Esophagus squamous epithelium (tissue), 5 donors: ENCODE data around the gene NAA11. TPM values are rescaled to one million over a fixed set of nuclear protein-coding genes. Genes with fewer than 3 reads are reported as not detected.

ENCODE experiments used
- DNase-seq: peaks from one replicate; lab custom pipeline; 2025; lab: John Stamatoyannopoulos, UW
- H3K27ac ChIP-seq, 4 donors: fragments of 200-600 bp; sonication (generic); one replicate each; pipeline ENCODE4 v1.5.1; 2016 to 2019; ENCODE audit warnings: mild to moderate bottlenecking in 1 of 4
- H3K27me3 ChIP-seq, 4 donors: fragments of 200-600 bp; sonication (generic); 1 replicate in 3 of 4; 2 replicates in 1 of 4; pipeline versions ENCODE4 v1.5.1 to v1.6.0; 2017 to 2021; ENCODE audit warnings: antibody characterized with exemption in 1 of 4
- H3K36me3 ChIP-seq, 3 donors: fragments of 200-600 bp; sonication (generic); one replicate each; pipeline ENCODE4 v1.5.1; 2016 to 2019
- H3K4me1 ChIP-seq, 3 donors: fragments of 200-600 bp; sonication (generic); one replicate each; pipeline ENCODE4 v1.5.1; 2017 to 2019
- H3K4me3 ChIP-seq, 4 donors: fragments of 200-600 bp; sonication (generic); 1 replicate in 3 of 4; 2 replicates in 1 of 4; pipeline ENCODE4 v1.5.1; 2016 to 2019; ENCODE audit warnings: mild to moderate bottlenecking in 2 of 4, moderate library complexity in 1 of 4
- H3K9me3 ChIP-seq, 3 donors: fragments of 200-600 bp; sonication (generic); one replicate each; pipeline ENCODE4 v1.5.1; 2016 to 2019
- CTCF ChIP-seq, 6 experiments: fragments of 450-650 bp in 4 of 6; fragments of 200-600 bp in 2 of 6; sonication (generic) in 2 of 6; IDR thresholded peaks; one replicate each; pipeline ENCODE4 v1.5.1; 2016 to 2019; ENCODE audit warnings: antibody characterized with exemption in 6 of 6, mild to moderate bottlenecking in 4 of 6, moderate library complexity in 4 of 6
- POLR2A ChIP-seq, 4 donors: fragments of 450-650 bp; IDR thresholded peaks; one replicate each; pipeline ENCODE4 v1.6.1; 2017; ENCODE audit warnings: antibody characterized with exemption in 4 of 4, mild to moderate bottlenecking in 4 of 4, moderate library complexity in 3 of 4
- WGBS, 2 donors: methylation state at CpG; one replicate each; pipeline ENCODE4 v1.1.5; 2018; 5-methylcytosine and 5-hydroxymethylcytosine counted together
- intact Hi-C: fragments of 100-400 bp; cut with DNase I; formaldehyde crosslinking; loops from one replicate; pipeline ENCODE4 v1.15.0; 2022
- total RNA-seq, 4 donors: library from RNA; depleted of rRNA; stranded (reverse); fragments of >200 nt; gene quantifications; one replicate each; pipeline ENCODE4 v1.1.0, GENCODE V29; 2016
- donor health status: DM: yes; HTN: yes; CAD: no.

Gene NAA11
- total RNA-seq, 4 donors from 2014 or later, result not detected

GRCh38 chr4:79297479-79297878, 28.4 kb downstream of the NAA11 start:
- Histone ChIP-seq H3K36me3 (no peaks in the 10 kb centered on the region), H3K4me3 (no peak overlapping the region), H3K9me3 (no peaks in the 10 kb centered on the region), H3K27ac (no peak overlapping the region), H3K4me1 (peaks cover 0 to 12% (median 0%) of the 10 kb centered on the region in 3 donors), H3K27me3 (no peaks in the 10 kb centered on the region)
- TF ChIP-seq CTCF (IDR thresholded peaks at IDR 0.05) (no peak), POLR2A (IDR thresholded peaks at IDR 0.05) (no peak)
- intact Hi-C loops, result no loop called here
- WGBS, 2 donors, result 60% methylated on average over 1 of the region's 4 CpGs; no CpG with 5 or more reads in 1 of the 2 donors
- no peak for DNase-seq

- intact Hi-C loops, result no loop called here
- 100% methylated on average over 2 of the region's 11 CpGs; no CpG with 5 or more reads in 1 of the 2 donors for WGBS, 2 donors
- DNase-seq, result no peak
These were observed 29.0 kb downstream of the NAA11 start for GRCh38 chr4:79296768-79297428.

DNA sequence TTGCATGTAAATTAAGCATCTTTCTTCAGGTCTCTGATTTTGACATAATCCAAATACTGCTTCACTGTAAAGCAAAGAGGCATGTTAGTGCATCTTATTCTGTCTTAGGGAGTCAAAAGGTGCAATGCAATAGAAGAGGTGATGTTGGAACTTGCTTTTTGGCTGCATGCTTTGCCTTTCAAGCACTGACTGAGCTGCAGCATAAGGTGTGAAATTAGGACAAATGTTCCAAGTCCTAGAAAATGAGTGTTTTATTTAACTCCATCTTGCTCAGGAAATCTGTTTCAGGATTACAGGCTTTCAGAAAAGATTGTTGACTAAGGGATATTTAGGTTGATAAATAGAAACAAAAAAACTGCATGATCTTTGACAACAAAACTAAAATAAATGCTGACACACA, 30.8 kb downstream of the NAA11 start:
- TF ChIP-seq CTCF (IDR thresholded peaks at IDR 0.05) (no peak), POLR2A (IDR thresholded peaks at IDR 0.05) (no peak)
- H3K36me3 ChIP-seq, result no peaks in the 10 kb centered on the region
- no peak for DNase-seq
- H3K9me3 ChIP-seq, result no peaks in the 10 kb centered on the region
- intact Hi-C loops, result no loop called here
- no peak overlapping the region for H3K27ac ChIP-seq
- no peak overlapping the region for H3K4me3 ChIP-seq
- H3K4me1 ChIP-seq, result peaks cover 0 to 15% (median 0%) of the 10 kb centered on the region in 3 donors
- no peaks in the 10 kb centered on the region for H3K27me3 ChIP-seq

More at GRCh38 chr4:79296768-79297428, 29.0 kb downstream of the NAA11 start:
- no peak overlapping the region for H3K27ac ChIP-seq
- no peaks in the 10 kb centered on the region for H3K9me3 ChIP-seq
- no peaks in the 10 kb centered on the region for H3K36me3 ChIP-seq
- H3K27me3 ChIP-seq, result no peaks in the 10 kb centered on the region
- peaks cover 0 to 15% (median 0%) of the 10 kb centered on the region in 3 donors for H3K4me1 ChIP-seq
- H3K4me3 ChIP-seq, result no peak overlapping the region
- TF ChIP-seq CTCF (IDR thresholded peaks at IDR 0.05) (no peak), POLR2A (IDR thresholded peaks at IDR 0.05) (no peak)

- Histone ChIP-seq H3K9me3 (no peaks in the 10 kb centered on the region), H3K4me1 (peaks cover 0 to 15% (median 0%) of the 10 kb centered on the region in 3 donors), H3K27ac (no peak overlapping the region), H3K4me3 (no peak overlapping the region), H3K27me3 (no peaks in the 10 kb centered on the region), H3K36me3 (no peaks in the 10 kb centered on the region)
- TF ChIP-seq POLR2A (IDR thresholded peaks at IDR 0.05) (no peak), CTCF (IDR thresholded peaks at IDR 0.05) (no peak)
- intact Hi-C loops, result no loop called here
- DNase-seq, result no peak
- WGBS, 2 donors, result 32 to 48% methylated on average over 2 of the region's 2 CpGs
These were observed 31.8 kb downstream of the NAA11 start for GRCh38 chr4:79294064-79294463.

DNA sequence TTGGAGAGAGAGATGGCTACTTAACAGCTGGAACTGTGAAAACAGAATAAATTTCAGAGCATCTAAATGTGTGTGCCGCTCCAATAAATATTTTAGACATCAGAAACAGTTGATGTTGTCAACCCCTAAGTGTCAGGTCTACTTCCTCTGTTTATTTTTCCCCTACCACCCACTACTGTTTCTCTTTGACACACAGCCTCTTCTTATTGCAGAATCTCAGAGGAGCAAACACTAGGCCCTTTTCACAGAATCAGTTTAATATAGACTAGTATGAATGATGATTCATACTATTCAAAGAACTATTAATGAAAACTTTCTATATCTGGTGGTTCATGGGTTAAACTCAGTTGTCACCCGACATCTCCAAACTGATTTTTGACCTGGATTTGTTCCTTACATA, 33.9 kb downstream of the NAA11 start:
- TF ChIP-seq POLR2A (IDR thresholded peaks at IDR 0.05) (no peak), CTCF (IDR thresholded peaks at IDR 0.05) (no peak)
- intact Hi-C loops, result no loop called here

More for the DNA sequence above, 33.9 kb downstream of the NAA11 start:
- H3K9me3 ChIP-seq, result no peaks in the 10 kb centered on the region
- no peak overlapping the region for H3K27ac ChIP-seq
- peaks cover 0 to 15% (median 0%) of the 10 kb centered on the region in 3 donors for H3K4me1 ChIP-seq
- H3K27me3 ChIP-seq, result no peaks in the 10 kb centered on the region
- H3K36me3 ChIP-seq, result no peaks in the 10 kb centered on the region
- 33 to 62% methylated on average over 2 of the region's 2 CpGs for WGBS, 2 donors
- no peak for DNase-seq
- no peak overlapping the region for H3K4me3 ChIP-seq
